HG02981 (cell line): ENCODE data around the gene FCHO1.

Experiments used
- ATAC-seq: cut with Tn5 transposase; IDR thresholded peaks from one replicate; pipeline ENCODE4 v1.9.1; 2021; ENCODE audit warnings: mild to moderate bottlenecking, moderate library complexity; ENCODE audit not compliant: unreplicated experiment

The FCHO1 gene

GRCh38 chr19:17751103-17751911 lies at the start of gene FCHO1:
TSS of gene FCHO1 (plus strand) at chr19:17751477. CDS start at chr19:17755165, 3,688 bp downstream.
- no peak for ATAC-seq

GRCh38 chr19:17703824-17704463 lies 47.3 kb upstream of the FCHO1 start:
- ATAC-seq: no peak

GRCh38 chr19:17706750-17707181 lies 44.5 kb upstream of the FCHO1 start:
- ATAC-seq: no peak

- no peak for ATAC-seq
Measured at GRCh38 chr19:17711851-17712250, 39.4 kb upstream of the FCHO1 start.

GRCh38 chr19:17716309-17716929 lies 34.9 kb upstream of the FCHO1 start:
- ATAC-seq: no peak

GRCh38 chr19:17718550-17718946 lies 32.7 kb upstream of the FCHO1 start:
- no peak for ATAC-seq

- ATAC-seq: no peak
Measured at GRCh38 chr19:17718947-17719711, 32.1 kb upstream of the FCHO1 start, which contains the start of gene MAP1S. TSS of gene MAP1S (plus strand) at chr19:17719480. CDS start at chr19:17719503, 23 bp downstream.

- ATAC-seq: no peak
Measured at GRCh38 chr19:17719730-17720400, 31.4 kb upstream of the FCHO1 start.

GRCh38 chr19:17720440-17720839 lies 30.8 kb upstream of the FCHO1 start:
- no peak for ATAC-seq

- ATAC-seq: no peak
Measured at GRCh38 chr19:17721111-17721628, 30.1 kb upstream of the FCHO1 start.

- no peak for ATAC-seq
Measured at GRCh38 chr19:17721821-17722220, 29.5 kb upstream of the FCHO1 start.

GRCh38 chr19:17722655-17723240 lies 28.5 kb upstream of the FCHO1 start:
- no peak for ATAC-seq

GRCh38 chr19:17724655-17725054 lies 26.6 kb upstream of the FCHO1 start:
- ATAC-seq: no peak

GRCh38 chr19:17725422-17726078 lies 25.7 kb upstream of the FCHO1 start:
- ATAC-seq: no peak

GRCh38 chr19:17726136-17726741 lies 25.0 kb upstream of the FCHO1 start:
- no peak for ATAC-seq

- no peak for ATAC-seq
Measured at GRCh38 chr19:17726964-17727773, 24.1 kb upstream of the FCHO1 start.

- no peak for ATAC-seq
Measured at GRCh38 chr19:17727843-17728242, 23.4 kb upstream of the FCHO1 start.

- no peak for ATAC-seq
Measured at GRCh38 chr19:17733127-17733526, 18.1 kb upstream of the FCHO1 start.
